ENCODE data around the gene ZNF19. TPM values are rescaled to one million over a fixed set of nuclear protein-coding genes. Genes with fewer than 3 reads are reported as not detected.

ZNF19 gene
- total and polyA plus RNA-seq, 2 experiments from 2014 or later = 3.7 to 4.1 TPM

GRCh38 chr16:71429581-71429980 is 59.5 kb downstream of the ZNF19 start:
- H3K9me3 ChIP-seq (ENCODE audit: low read depth) = no peaks in the 10 kb centered on the region
- no peak overlapping the region for H3K4me2 ChIP-seq
- no peaks in the 10 kb centered on the region for H3K79me2 ChIP-seq
- H3K27me3 ChIP-seq = peaks cover 14% of the 10 kb centered on the region
- 87% methylated on average over 3 of the region's 3 CpGs for WGBS (ENCODE audit: low lambda C conversion rate, missing lambda C conversion rate)
- H3K36me3 ChIP-seq (replicated peaks; ENCODE audit: insufficient read depth, low read depth) = no peaks in the 10 kb centered on the region
- no peak for DNase-seq (ENCODE audit: low spot score)
- no peaks in the 10 kb centered on the region for H4K20me1 ChIP-seq (ENCODE audit: insufficient read depth, poor library complexity, severe bottlenecking)
- no peak overlapping the region for H3K27ac ChIP-seq
- H2AFZ ChIP-seq = no peak overlapping the region
- H3K9me2 ChIP-seq (replicated peaks; ENCODE audit: insufficient read depth) = no peaks in the 10 kb centered on the region
- H3K4me3 ChIP-seq = no peak overlapping the region
- no peak for TF ChIP-seq EZH2 (IDR thresholded peaks at IDR 0.05; ENCODE audit: borderline replicate concordance)
- TF ChIP-seq EZH2phosphoT487 (IDR thresholded peaks at IDR 0.05; ENCODE audit: low read depth, severe bottlenecking, unreplicated experiment) = no peak
- TF ChIP-seq CTCF (IDR thresholded peaks at IDR 0.05; ENCODE audit: poor library complexity) = no peak
- H3K4me1 ChIP-seq (ENCODE audit: insufficient read depth) = no peaks in the 10 kb centered on the region

GRCh38 chr16:71428883-71429282 is 60.2 kb downstream of the ZNF19 start:
- TF ChIP-seq CTCF (IDR thresholded peaks at IDR 0.05; ENCODE audit: poor library complexity) (no peak), EZH2phosphoT487 (IDR thresholded peaks at IDR 0.05; ENCODE audit: low read depth, severe bottlenecking, unreplicated experiment) (no peak), EZH2 (IDR thresholded peaks at IDR 0.05; ENCODE audit: borderline replicate concordance) (no peak)
- 79% methylated on average over 2 of the region's 2 CpGs for WGBS (ENCODE audit: low lambda C conversion rate, missing lambda C conversion rate)

GRCh38 chr16:71428385-71428784 is 60.7 kb downstream of the ZNF19 start:
- TF ChIP-seq CTCF (IDR thresholded peaks at IDR 0.05; ENCODE audit: poor library complexity) (no peak), EZH2 (IDR thresholded peaks at IDR 0.05; ENCODE audit: borderline replicate concordance) (no peak), EZH2phosphoT487 (IDR thresholded peaks at IDR 0.05; ENCODE audit: low read depth, severe bottlenecking, unreplicated experiment) (no peak)
- Histone ChIP-seq H3K27me3 (peaks cover 14% of the 10 kb centered on the region), H3K4me3 (no peak overlapping the region), H4K20me1 (ENCODE audit: insufficient read depth, poor library complexity, severe bottlenecking) (no peaks in the 10 kb centered on the region), H3K9me2 (replicated peaks; ENCODE audit: insufficient read depth) (no peaks in the 10 kb centered on the region), H3K27ac (no peak overlapping the region), H3K4me2 (no peak overlapping the region), H3K79me2 (no peaks in the 10 kb centered on the region), H3K9me3 (ENCODE audit: low read depth) (no peaks in the 10 kb centered on the region), H2AFZ (no peak overlapping the region), H3K36me3 (replicated peaks; ENCODE audit: insufficient read depth, low read depth) (no peaks in the 10 kb centered on the region), H3K4me1 (ENCODE audit: insufficient read depth) (no peaks in the 10 kb centered on the region)
- no peak for DNase-seq (ENCODE audit: low spot score)

More at GRCh38 chr16:71428883-71429282, 60.2 kb downstream of the ZNF19 start:
- DNase-seq (ENCODE audit: low spot score) = no peak
- peaks cover 14% of the 10 kb centered on the region for H3K27me3 ChIP-seq
- H4K20me1 ChIP-seq (ENCODE audit: insufficient read depth, poor library complexity, severe bottlenecking) = no peaks in the 10 kb centered on the region
- no peak overlapping the region for H3K4me3 ChIP-seq
- no peak overlapping the region for H3K4me2 ChIP-seq
- no peaks in the 10 kb centered on the region for H3K9me2 ChIP-seq (replicated peaks; ENCODE audit: insufficient read depth)
- H3K9me3 ChIP-seq (ENCODE audit: low read depth) = no peaks in the 10 kb centered on the region
- H2AFZ ChIP-seq = no peak overlapping the region
- H3K36me3 ChIP-seq (replicated peaks; ENCODE audit: insufficient read depth, low read depth) = no peaks in the 10 kb centered on the region
- H3K4me1 ChIP-seq (ENCODE audit: insufficient read depth) = no peaks in the 10 kb centered on the region
- no peak overlapping the region for H3K27ac ChIP-seq
- H3K79me2 ChIP-seq = no peaks in the 10 kb centered on the region

Measured in hepatocyte (in vitro differentiated cells).